H1 (cell line): ENCODE measurements around the gene ANKRD13B. TPM values are rescaled to one million over a fixed set of nuclear protein-coding genes. Genes with fewer than 3 reads are reported as not detected.

Source experiments
- CHD1 ChIP-seq: IDR thresholded peaks from 2 replicates; pipeline ENCODE4 v1.6.1; 2012; ENCODE audit warnings: low read depth, low read length, improper control_type of control experiment
- CTCF ChIP-seq, 3 experiments: IDR thresholded peaks; 1 replicate in 2 of 3; 2 replicates in 1 of 3; pipeline versions ENCODE4 v1.5.1 to v1.6.1; 2011; ENCODE audit warnings: low read length in 3 of 3, mild to moderate bottlenecking in 3 of 3, inconsistent platforms in 2 of 3, low read depth in 1 of 3, moderate library complexity in 1 of 3; ENCODE audit not compliant: insufficient read depth in 1 of 3; ENCODE audit errors: control extremely low read depth in 1 of 3
- EP300 ChIP-seq, 2 experiments: IDR thresholded peaks; 1 replicate in 1 of 2; 2 replicates in 1 of 2; pipeline ENCODE4 v1.6.1; 2011 to 2012; ENCODE audit warnings: low read depth in 2 of 2, low read length in 2 of 2, mild to moderate bottlenecking in 2 of 2, borderline replicate concordance in 1 of 2, inconsistent platforms in 1 of 2, moderate library complexity in 1 of 2
- HDAC6 ChIP-seq: IDR thresholded peaks from one replicate; pipeline ENCODE4 v1.7.1; 2012; ENCODE audit warnings: low read depth, mild to moderate bottlenecking, inconsistent platforms, low read length, moderate library complexity
- KDM4A ChIP-seq: IDR thresholded peaks from one replicate; pipeline ENCODE4 v1.7.1; 2012; ENCODE audit warnings: low read depth, mild to moderate bottlenecking, moderate library complexity, low read length, inconsistent platforms; ENCODE audit not compliant: severe bottlenecking
- POLR2A ChIP-seq, 2 experiments: IDR thresholded peaks; 1 replicate in 1 of 2; 2 replicates in 1 of 2; pipeline ENCODE4 v1.6.1; 2011; ENCODE audit warnings: low read depth in 2 of 2, low read length in 2 of 2, mild to moderate bottlenecking in 2 of 2; ENCODE audit errors: control extremely low read depth in 1 of 2
- SIRT6 ChIP-seq: IDR thresholded peaks from one replicate; pipeline ENCODE4 v1.7.1; 2012; ENCODE audit warnings: low read length, inconsistent platforms
- SUZ12 ChIP-seq: fragments of 200-600 bp; sonication (generic); IDR thresholded peaks from 2 replicates; pipeline ENCODE4 v1.6.1; 2012; ENCODE audit warnings: mild to moderate bottlenecking, inconsistent platforms, low read length, moderate library complexity, mixed read lengths
- polyA plus RNA-seq, 7 experiments: library from polyadenylated mRNA; depleted of rRNA in 3 of 7; stranded (reverse) in 5 of 7; unstranded in 2 of 7; fragments of >200 nt in 5 of 7; fragments of 200-250 nt in 2 of 7; gene quantifications; 1 replicate in 5 of 7; 2 replicates in 1 of 7; 4 replicates in 1 of 7; pipeline versions ENCODE4 v1.2.1 to v1.2.3, GENCODE V29; 2011 to 2013; ENCODE audit warnings: missing spikeins in 2 of 7, mixed read lengths in 2 of 7
- total RNA-seq: library from RNA; stranded (reverse); fragmentation: NEBNext Ultra II Directional; extraction: Animal tissue kit (Norgen Biotek cat#: 25700); gene quantifications from 2 replicates; pipeline ENCODE4 v1.2.1, GENCODE V29; 2021
- TF ChIP-seq, protein P1 (sequence below): IDR thresholded peaks from 2 replicates; pipeline ENCODE4 v1.6.1; 2012; ENCODE audit warnings: low read length, inconsistent platforms

Gene ANKRD13B
- total and polyA plus RNA-seq, 2 of the 8 experiments (the other 6 are each of a cell fraction or from before 2014, with no cell fraction given) = 16.4 to 48.5 TPM

DNA sequence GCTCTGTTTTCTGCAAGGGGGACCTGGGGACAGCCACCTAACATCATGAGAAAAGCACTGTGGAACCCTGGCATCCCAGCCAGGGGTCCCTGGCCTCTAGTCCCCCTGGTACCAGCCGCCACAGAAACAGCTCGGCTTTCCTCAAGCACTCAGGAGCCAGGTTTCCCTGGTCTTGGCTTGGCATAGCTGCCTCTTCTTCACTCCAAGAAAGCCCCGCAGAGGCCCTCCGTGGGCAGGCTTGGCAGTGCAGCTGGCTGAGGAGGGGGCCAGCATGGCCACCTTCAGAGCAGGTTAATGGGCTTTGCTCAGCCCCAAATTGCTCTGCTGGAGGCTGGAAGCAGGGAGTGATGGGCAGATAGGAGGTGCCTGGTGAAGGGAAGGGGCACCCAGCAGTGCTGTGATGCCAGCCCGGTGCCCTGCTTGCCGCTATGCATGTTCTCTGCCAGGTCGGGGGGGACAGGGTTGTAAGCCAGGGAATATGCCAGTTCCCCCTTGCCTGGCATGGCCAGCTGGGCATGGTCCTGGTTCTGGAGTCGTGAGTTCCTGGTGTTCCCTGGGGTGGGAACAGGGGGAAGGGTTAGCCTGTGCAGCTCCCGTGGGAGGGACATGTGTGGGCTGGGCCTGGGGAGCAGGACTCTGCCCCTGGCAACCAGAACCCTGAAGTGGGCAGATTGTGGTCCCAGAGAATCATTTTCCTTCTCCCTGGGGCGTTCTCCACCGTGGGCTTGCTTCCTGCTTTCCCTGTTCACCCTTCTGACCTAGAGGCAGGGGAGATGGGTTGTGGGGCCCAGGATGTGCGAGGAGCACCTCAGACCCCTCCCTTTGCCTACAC is 3.2 kb downstream of the ANKRD13B start (continued):
- TF ChIP-seq CTCF (IDR thresholded peaks at IDR 0.05; ENCODE audit: control extremely low read depth in 1 of 3, insufficient read depth in 1 of 3, low read depth in 1 of 3, low read length in 3 of 3) (no peak), KDM4A (no peak), SIRT6 (no peak), POLR2A (IDR thresholded peaks at IDR 0.05; ENCODE audit: control extremely low read depth in 1 of 2, low read depth in 2 of 2, low read length in 2 of 2) (no peak), SUZ12 (no peak), HDAC6 (no peak), EP300 (IDR thresholded peaks at IDR 0.05; ENCODE audit: borderline replicate concordance in 1 of 2, low read depth in 2 of 2, low read length in 2 of 2) (no peak), CHD1 (no peak)
- TF ChIP-seq, protein P1, sequence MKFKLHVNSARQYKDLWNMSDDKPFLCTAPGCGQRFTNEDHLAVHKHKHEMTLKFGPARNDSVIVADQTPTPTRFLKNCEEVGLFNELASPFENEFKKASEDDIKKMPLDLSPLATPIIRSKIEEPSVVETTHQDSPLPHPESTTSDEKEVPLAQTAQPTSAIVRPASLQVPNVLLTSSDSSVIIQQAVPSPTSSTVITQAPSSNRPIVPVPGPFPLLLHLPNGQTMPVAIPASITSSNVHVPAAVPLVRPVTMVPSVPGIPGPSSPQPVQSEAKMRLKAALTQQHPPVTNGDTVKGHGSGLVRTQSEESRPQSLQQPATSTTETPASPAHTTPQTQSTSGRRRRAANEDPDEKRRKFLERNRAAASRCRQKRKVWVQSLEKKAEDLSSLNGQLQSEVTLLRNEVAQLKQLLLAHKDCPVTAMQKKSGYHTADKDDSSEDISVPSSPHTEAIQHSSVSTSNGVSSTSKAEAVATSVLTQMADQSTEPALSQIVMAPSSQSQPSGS = no peak
